ENCODE results near the gene OVCA2. TPM values are rescaled to one million over a fixed set of nuclear protein-coding genes. Genes with fewer than 3 reads are reported as not detected.
A peak's percentile ranks its signal among the peaks of the same experiment; 100 is the strongest.

OVCA2 gene
- polyA plus RNA-seq, 1 of the 3 experiments (the other 2 are of a cell fraction): 59.2 TPM

GRCh38 chr17:2047590-2047989 is 5.8 kb downstream of the OVCA2 start:
- Histone ChIP-seq H3K4me3 (ENCODE audit: low read depth in 2 of 2, low read length in 1 of 2) (no peak overlapping the region), H3K9me3 (no peaks in the 10 kb centered on the region)
- POLR2A ChIA-PET: no interaction called here

GRCh38 chr17:2048805-2049204 is 7.0 kb downstream of the OVCA2 start:
- Histone ChIP-seq H3K79me2 (ENCODE audit: insufficient read depth) (peaks cover 20% of the 10 kb centered on the region), H3F3A (replicated peaks; ENCODE audit: insufficient read depth) (peaks cover 16% of the 10 kb centered on the region), H3K9me3 (no peaks in the 10 kb centered on the region), H3K4me1 (ENCODE audit: control insufficient read depth in 1 of 2, insufficient read depth in 2 of 2, low read depth in 1 of 2, low read length in 1 of 2) (peaks cover 5 to 10% of the 10 kb centered on the region in 2 experiments; a peak in 2 of 4 replicates), H3K4me2 (peak overlapping the region; percentile 89), H3K9ac (peak overlapping the region; percentile 78; the same call in 1 of the 2 replicates), H3K27me3 (ENCODE audit: insufficient read depth) (no peaks in the 10 kb centered on the region), H3K27ac (ENCODE audit: low read depth in 2 of 2, low read length in 1 of 2) (peak overlapping the region in 1 of 2 experiments; percentile 72; a peak in 1 of 4 replicates), H3K4me3 (ENCODE audit: low read depth in 2 of 2, low read length in 1 of 2) (peak overlapping the region; percentile 75 to 80), H3K36me3 (replicated peaks in 1 of 2; ENCODE audit: control insufficient read depth in 1 of 2, insufficient read depth in 2 of 2, low read length in 1 of 2) (peaks cover 0 to 14% of the 10 kb centered on the region in 2 experiments), H4K20me1 (ENCODE audit: insufficient read depth) (peaks cover 5% of the 10 kb centered on the region; the same call in 1 of the 2 replicates), H2AFZ (ENCODE audit: low read depth) (no peak overlapping the region), H3K9me2 (no peaks in the 10 kb centered on the region)
- TF ChIP-seq JUND (IDR thresholded peaks at IDR 0.05) (no peak), NRF1 (IDR thresholded peaks at IDR 0.05; ENCODE audit: low read depth, low read length) (no peak), YY1 (IDR thresholded peaks at IDR 0.05; ENCODE audit: low read depth) (no peak)
- POLR2A ChIA-PET: interaction anchor here (0.6 kb wide), 1 partner anchor 210 kb away, joined by 3 read pairs; no protein-coding TSS in a partner anchor
- 22% methylated on average over 9 of the region's 9 CpGs for WGBS (ENCODE audit: low lambda C conversion rate)
- CTCF ChIA-PET: interaction anchor here (1.9 to 4.2 kb wide), 3 partner anchors 23 to 196 kb away, joined by 5 to 29 read pairs (median 5); no protein-coding TSS in a partner anchor
- no peak for DNase-seq

More at GRCh38 chr17:2047590-2047989, 5.8 kb downstream of the OVCA2 start:
- Histone ChIP-seq H3K4me1 (ENCODE audit: control insufficient read depth in 1 of 2, insufficient read depth in 2 of 2, low read depth in 1 of 2, low read length in 1 of 2) (peaks cover 17 to 21% of the 10 kb centered on the region in 2 experiments; a peak in 3 of 4 replicates), H3K27ac (ENCODE audit: low read depth in 2 of 2, low read length in 1 of 2) (no peak overlapping the region), H2AFZ (ENCODE audit: low read depth) (no peak overlapping the region), H4K20me1 (ENCODE audit: insufficient read depth) (peaks cover 5% of the 10 kb centered on the region; the same call in 1 of the 2 replicates), H3K9ac (no peak overlapping the region), H3K36me3 (replicated peaks in 1 of 2; ENCODE audit: control insufficient read depth in 1 of 2, insufficient read depth in 2 of 2, low read length in 1 of 2) (peaks cover 9 to 14% of the 10 kb centered on the region in 2 experiments), H3F3A (replicated peaks; ENCODE audit: insufficient read depth) (peaks cover 22% of the 10 kb centered on the region), H3K27me3 (ENCODE audit: insufficient read depth) (no peaks in the 10 kb centered on the region), H3K4me2 (no peak overlapping the region), H3K9me2 (no peaks in the 10 kb centered on the region), H3K79me2 (ENCODE audit: insufficient read depth) (peaks cover 32% of the 10 kb centered on the region)
- CTCF ChIA-PET: interaction anchor here (0.7 to 4.2 kb wide), 4 partner anchors 22 to 197 kb away, joined by 3 to 29 read pairs (median 5); no protein-coding TSS in a partner anchor
- WGBS (ENCODE audit: low lambda C conversion rate): 98% methylated on average over 6 of the region's 6 CpGs
- no peak for TF ChIP-seq RFX5 (IDR thresholded peaks at IDR 0.05; ENCODE audit: low read length)
- no peak for TF ChIP-seq PBX3 (IDR thresholded peaks at IDR 0.05)
- TF ChIP-seq RCOR1 (IDR thresholded peaks at IDR 0.05; ENCODE audit: low read length): no peak
- TF ChIP-seq EP300 (IDR thresholded peaks at IDR 0.05; ENCODE audit: borderline replicate concordance in 1 of 2, low read depth in 1 of 2, low read length in 1 of 2): no peak
- no peak for TF ChIP-seq NFIC (IDR thresholded peaks at IDR 0.05; ENCODE audit: borderline replicate concordance)
- no peak for TF ChIP-seq EZH2phosphoT487 (IDR thresholded peaks at IDR 0.05; ENCODE audit: borderline replicate concordance, low read depth)
- no peak for TF ChIP-seq FOXM1 (IDR thresholded peaks at IDR 0.05; ENCODE audit: low read depth)
- no peak for TF ChIP-seq NRF1 (IDR thresholded peaks at IDR 0.05; ENCODE audit: low read depth, low read length)
- TF ChIP-seq MXI1 (IDR thresholded peaks at IDR 0.05; ENCODE audit: low read depth, low read length): no peak
- TF ChIP-seq CHD2 (IDR thresholded peaks at IDR 0.05; ENCODE audit: low read length, partially characterized antibody): no peak
- DNase-seq: no peak

All from SK-N-SH (cell line).